ENCODE measurements around the gene CCNYL1. TPM values are rescaled to one million over a fixed set of nuclear protein-coding genes. Genes with fewer than 3 reads are reported as not detected.

The CCNYL1 gene
- total RNA-seq, 1 experiment from 2014 or later: 14.5 TPM

GRCh38 chr2:207766041-207766551 is 54.7 kb downstream of the CCNYL1 start:
- DNase-seq (ENCODE audit: low read depth): no peak

DNA sequence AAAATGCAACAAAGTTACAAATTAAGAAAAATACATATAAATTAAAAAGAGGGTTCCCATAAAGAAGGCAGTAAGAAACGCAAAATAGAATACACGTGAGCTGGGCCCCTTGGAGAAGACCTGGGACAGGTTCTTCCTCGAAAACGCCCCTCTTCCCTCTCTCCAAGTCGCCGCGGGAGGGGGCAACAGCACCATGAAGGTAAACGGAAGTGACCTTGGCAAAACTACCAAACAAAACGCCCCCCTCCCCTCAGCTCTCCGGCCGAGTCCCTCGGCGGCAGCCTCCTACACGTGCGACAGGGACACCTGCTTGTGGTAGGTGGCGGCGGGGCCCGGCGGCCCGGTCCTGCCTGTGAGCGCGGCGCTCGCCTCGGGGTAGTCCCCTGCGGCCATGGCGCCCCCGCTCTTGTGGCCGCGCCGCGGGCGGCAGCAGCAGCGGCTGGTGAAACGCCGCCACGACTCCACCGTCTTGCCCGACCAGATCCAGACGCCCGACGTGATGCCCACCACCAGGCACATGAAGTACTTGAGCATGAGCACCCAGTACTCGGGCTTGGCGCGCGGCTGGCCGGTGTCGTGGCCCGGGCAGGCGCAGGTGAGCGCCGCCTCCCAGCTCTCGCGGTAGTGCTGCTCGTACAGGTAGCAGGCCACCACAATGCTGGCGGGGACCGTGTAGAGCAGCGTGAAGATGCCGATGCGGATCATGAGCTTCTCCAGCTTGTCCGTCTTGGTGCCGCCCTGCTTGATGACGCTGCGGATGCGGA is 55.4 kb downstream of the CCNYL1 start:
- no peak for DNase-seq (ENCODE audit: low read depth)

DNA sequence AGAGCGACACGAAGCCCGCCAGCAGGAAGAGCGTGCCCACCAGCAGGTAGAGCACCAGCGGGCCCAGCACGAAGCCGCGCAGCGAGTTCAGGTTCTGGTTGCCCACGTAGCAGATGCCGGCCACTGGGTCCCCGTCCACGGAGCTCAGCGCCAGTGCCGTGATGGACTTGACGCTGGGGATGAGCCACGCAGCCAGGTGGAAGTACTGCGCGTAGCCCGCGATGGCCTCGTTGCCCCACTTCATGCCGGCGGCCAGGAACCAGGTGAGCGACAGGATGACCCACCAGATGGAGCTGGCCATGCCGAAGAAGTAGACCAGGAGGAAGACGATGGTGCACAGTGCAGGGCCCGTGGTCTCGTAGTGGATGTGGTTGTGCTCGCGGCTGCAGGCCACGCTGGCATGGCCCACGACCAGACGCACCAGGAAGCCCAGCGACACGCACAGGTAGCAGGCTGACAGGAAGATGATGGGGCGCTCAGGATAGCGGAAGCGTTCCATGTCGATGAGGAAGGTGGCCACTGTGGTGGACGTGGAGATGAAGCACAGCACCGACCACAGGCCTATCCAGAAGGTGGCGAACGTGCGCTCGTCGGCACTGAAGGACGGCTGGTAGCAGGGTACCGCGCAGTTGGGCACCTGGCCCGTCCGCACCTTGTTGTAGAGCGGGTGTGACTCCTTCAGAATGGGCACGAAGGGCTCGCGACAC is 56.2 kb downstream of the CCNYL1 start:
- no peak for DNase-seq (ENCODE audit: low read depth)

- no peak for DNase-seq (ENCODE audit: low read depth)
Measured at GRCh38 chr2:207768168-207768865, 56.9 kb downstream of the CCNYL1 start.

GRCh38 chr2:207768866-207769596 is 57.6 kb downstream of the CCNYL1 start:
- peak; percentile 60 for DNase-seq (ENCODE audit: low read depth)

- DNase-seq (ENCODE audit: low read depth): no peak
Measured at GRCh38 chr2:207770602-207771404, 59.4 kb downstream of the CCNYL1 start.

- DNase-seq (ENCODE audit: low read depth): no peak
Measured at GRCh38 chr2:207771421-207771820, 60.0 kb downstream of the CCNYL1 start.

DNA sequence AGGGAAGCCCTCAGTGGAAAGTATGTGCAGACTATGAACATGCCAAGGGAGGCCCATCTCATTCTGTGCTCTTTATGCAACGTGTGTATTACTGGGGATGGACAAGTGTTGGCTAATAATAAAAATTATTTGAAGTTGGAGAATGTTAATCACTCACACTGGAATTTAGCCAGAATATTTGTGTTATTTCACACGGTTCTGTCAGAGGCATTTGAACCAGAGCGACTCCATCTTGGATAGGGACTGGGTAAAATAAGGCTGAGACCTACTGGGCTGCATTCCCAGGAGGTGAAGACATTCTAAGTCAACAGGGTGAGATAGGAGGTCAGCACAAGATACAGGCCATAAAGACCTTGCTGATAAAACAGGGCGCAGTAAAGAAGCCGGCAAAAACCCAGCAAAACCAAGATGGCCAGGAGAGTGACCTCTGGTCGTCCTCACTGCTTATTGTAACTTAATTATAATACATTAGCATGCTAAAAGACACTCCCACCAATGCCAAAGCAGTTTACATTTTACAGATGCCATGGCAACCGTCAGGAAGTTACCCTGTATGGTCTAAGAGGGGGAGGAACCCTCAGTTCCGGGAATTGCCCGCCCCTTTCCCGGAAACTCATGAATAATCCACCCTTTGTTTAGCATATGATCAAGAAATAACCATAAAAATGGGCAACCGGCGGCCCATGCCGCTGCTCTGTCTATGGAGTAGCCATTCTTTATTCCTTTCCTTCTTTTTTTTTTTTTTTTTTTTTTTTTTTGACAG is 60.8 kb downstream of the CCNYL1 start:
- DNase-seq (ENCODE audit: low read depth): peak; percentile 93

DNA sequence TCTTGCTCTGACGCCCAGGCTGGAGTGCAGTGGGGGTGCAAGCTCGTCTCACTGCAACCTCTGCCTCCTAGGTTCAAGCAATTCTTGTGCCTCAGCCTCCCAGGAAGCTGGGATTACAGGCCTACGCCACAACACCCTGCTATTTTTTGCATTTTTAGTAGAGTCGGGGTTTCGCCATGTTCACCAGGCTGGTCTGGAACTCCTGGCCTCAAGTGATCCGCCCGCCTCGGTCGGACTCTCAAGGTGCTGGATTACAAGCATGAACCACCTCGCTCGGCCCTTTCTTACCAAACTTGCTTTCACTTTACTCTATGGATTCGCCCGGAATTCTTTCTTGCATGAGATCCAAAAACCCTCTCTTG is 61.4 kb downstream of the CCNYL1 start:
- peak; percentile 60 for DNase-seq (ENCODE audit: low read depth)

DNA sequence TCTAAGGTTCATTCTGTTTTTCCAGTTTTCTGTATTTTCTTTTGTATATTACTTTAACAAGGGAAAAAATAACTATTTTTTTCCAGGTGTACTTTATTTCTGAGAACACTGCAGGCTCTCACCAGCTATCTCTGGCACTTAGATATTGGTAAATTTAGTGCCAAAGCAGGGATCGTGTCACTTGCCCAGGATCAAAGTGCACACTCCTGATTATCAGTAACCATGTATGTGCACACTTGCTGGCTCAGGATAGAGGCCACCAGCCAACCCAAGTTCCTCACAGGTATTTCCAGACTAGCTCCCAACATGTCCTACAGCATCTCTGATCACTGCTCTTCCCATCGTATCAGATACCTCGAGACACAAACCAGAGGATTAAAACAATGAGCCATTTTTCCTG is 64.0 kb downstream of the CCNYL1 start:
- DNase-seq (ENCODE audit: low read depth): no peak

DNA sequence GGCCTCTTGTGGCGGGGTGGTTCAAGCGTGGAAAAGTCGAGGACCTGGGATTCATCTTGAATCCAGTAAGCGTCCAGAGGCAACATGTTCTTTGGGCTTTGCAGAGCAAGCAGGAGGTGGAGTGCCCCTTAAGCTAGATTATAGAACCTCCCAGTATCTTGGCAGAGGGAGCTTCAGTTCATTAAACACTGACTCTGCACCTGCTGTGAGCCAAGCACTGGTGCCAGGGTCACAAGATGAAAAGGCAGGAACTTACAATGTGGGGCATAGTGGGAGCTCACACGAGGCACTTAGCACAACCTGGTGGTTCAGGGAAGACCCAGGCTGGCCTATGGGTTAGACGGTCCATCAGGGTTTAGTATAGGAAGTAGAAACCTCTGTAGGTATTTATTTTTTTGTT is 65.7 kb downstream of the CCNYL1 start:
- DNase-seq (ENCODE audit: low read depth): no peak

GRCh38 chr2:207778298-207778882 is 67.0 kb downstream of the CCNYL1 start:
- DNase-seq (ENCODE audit: low read depth): no peak

DNA sequence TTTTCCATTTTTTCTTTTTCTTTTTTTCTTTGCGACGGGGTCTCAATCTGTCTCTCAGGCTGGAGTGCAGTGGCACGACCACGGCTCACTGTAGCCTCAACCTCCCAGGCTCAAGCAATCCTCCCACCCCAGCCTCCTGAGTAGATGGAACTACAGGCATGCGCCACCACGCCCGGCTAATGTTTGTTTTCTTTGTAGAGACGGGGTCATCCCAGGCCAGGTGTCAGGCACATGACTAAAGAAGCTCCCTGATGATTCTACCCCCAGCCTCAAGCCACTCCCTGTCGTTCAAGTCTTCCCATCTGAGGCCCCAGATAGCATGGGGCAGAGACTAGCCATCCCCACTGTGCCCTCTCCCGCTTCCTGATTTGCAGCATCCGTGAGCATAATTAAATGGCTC is 68.1 kb downstream of the CCNYL1 start:
- DNase-seq (ENCODE audit: low read depth): no peak

- no peak for DNase-seq (ENCODE audit: low read depth)
Measured at GRCh38 chr2:207782238-207783030, 71.0 kb downstream of the CCNYL1 start.

GRCh38 chr2:207783514-207783913 is 72.1 kb downstream of the CCNYL1 start:
- no peak for DNase-seq (ENCODE audit: low read depth)

DNA sequence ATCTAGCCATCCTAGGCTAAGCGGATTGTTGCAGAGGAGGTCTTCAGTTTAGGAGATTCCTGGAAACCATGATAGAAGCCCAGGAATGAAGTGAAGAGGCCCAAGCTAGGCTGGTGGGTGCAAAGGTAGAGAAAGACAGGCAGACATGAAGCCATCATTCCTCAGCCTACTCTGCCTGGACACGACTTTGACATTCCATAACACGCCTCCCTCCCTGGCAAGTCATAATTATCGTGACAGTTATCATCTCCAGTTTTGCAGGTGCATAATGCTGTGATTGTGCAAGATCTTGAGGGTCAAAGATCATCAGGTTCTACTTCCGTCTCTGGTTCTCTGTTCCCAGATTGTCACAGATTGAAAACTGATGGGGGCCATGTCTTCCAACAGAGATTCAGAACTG is 73.5 kb downstream of the CCNYL1 start:
- no peak for DNase-seq (ENCODE audit: low read depth)

DNA sequence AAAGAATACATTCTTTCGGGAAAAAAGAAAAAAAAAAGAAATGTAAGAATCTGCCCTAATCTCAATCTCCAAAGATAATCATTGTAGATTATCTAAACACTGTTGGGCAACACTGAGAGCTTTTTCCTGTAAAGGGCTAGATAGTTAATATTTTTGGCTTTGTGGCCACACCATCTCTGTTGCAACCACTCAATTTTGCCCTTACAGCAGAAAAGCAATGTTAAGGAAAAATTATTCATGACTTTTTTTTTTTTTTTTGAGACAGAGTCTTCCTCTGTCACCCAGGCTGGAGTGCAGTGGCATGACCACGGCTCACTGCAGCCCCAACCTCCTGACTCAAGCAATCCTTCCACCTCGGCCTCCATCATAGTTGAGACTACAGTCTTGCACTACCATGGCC is 75.6 kb downstream of the CCNYL1 start:
- no peak for DNase-seq (ENCODE audit: low read depth)

- DNase-seq (ENCODE audit: low read depth): no peak
Measured at GRCh38 chr2:207787800-207788199, 76.4 kb downstream of the CCNYL1 start.

GRCh38 chr2:207790898-207791297 is 79.5 kb downstream of the CCNYL1 start:
- DNase-seq (ENCODE audit: low read depth): no peak

Measured in M059J (cell line).